Activated CD4-positive, alpha-beta T cell treated with anti-CD3 and anti-CD28 coated beads, Interleukin-2, amount 50 U/mL, for 48 hours (primary cell): ENCODE results near the gene FBXL16.

Source experiments
- DNase-seq, 2 experiments: peaks; one replicate each; pipeline ENCODE4 v3.0.0-alpha.2; 2020

Gene FBXL16

GRCh38 chr16:734981-735881, 29.6 kb upstream of the FBXL16 start:
- DNase-seq = no peak

GRCh38 chr16:734208-734980, 28.8 kb upstream of the FBXL16 start:
- no peak for DNase-seq

- DNase-seq = peak; percentile 50 to 52
These were observed 28.0 kb upstream of the FBXL16 start for GRCh38 chr16:733382-734207.

- DNase-seq = no peak
These were observed 27.3 kb upstream of the FBXL16 start for GRCh38 chr16:732936-733335.

GRCh38 chr16:732332-732731, 26.7 kb upstream of the FBXL16 start:
- DNase-seq = no peak

- DNase-seq = no peak
These were observed 25.3 kb upstream of the FBXL16 start for GRCh38 chr16:730666-731509.

- no peak for DNase-seq
These were observed 24.4 kb upstream of the FBXL16 start for GRCh38 chr16:729768-730665.

GRCh38 chr16:728890-729744, 23.5 kb upstream of the FBXL16 start:
- DNase-seq = no peak

- DNase-seq = peak; percentile 64 to 72
These were observed 22.7 kb upstream of the FBXL16 start for GRCh38 chr16:728131-728889.

GRCh38 chr16:727291-727977, 21.8 kb upstream of the FBXL16 start:
- peak; percentile 36 to 37 for DNase-seq

- DNase-seq = peak; percentile 65 to 72
These were observed 21.1 kb upstream of the FBXL16 start, which contains the start of the genes CCDC78 and HAGHL for GRCh38 chr16:726438-727290. TSS of gene CCDC78 (minus strand) at chr16:726443. CDS start at chr16:726367, 76 bp downstream. TSS of gene HAGHL (plus strand) at chr16:727106. CDS start at chr16:727510, 404 bp downstream.

- DNase-seq = no peak
These were observed 20.5 kb upstream of the FBXL16 start for GRCh38 chr16:726188-726437.

- DNase-seq = no peak
These were observed 20.0 kb upstream of the FBXL16 start for GRCh38 chr16:725463-726187.

GRCh38 chr16:725041-725376, 19.4 kb upstream of the FBXL16 start:
- DNase-seq = no peak

- DNase-seq = no peak
These were observed 18.8 kb upstream of the FBXL16 start for GRCh38 chr16:724188-725040.

GRCh38 chr16:723695-724094, 18.1 kb upstream of the FBXL16 start:
- no peak for DNase-seq
